T-helper 2 cell (primary cell): Measurements from ENCODE around the gene CDC37L1.

Source experiments
- DNase-seq, 5 experiments: peaks; one replicate each; pipeline versions ENCODE4 v3.0.0 to v3.0.0-alpha.2; 2012 to 2022

Gene CDC37L1

DNA sequence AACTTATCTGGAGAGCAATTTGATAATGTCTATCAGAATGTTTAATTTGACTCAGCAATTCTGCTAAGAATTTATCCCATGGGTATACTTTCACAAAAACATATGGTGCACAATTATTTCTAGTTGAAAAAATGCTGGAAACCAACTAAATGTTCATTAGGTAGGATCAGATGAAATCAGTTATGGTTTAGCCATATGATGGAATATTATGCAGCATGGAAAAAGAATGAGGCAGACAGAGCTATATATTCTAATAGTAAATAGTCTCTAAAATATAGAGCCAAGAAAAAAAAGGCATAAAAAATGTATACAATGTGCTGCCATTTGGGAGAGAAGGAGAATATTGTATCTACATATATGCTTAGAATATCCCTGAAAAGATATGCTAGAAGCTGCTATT is 9.5 kb upstream of the CDC37L1 start:
- no peak for DNase-seq

DNA sequence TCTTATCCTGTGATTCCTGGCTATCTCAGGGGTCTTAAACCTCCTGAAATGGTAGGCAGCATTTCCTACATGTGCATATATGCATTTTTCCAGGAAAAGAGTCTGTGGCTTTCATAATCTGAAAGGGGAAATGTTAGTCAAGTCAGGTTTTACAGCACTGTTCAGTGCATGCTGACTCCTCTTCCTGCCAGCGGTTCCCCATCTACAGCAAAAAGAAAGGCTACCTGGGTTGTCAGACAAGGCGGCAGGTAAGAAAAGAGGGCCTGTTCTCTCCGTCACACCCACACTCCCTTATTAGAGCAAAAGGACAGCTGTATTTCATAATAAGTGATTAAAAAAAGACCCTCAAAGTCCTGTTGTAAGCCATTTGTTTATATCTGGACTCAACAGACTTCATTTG is 8.8 kb upstream of the CDC37L1 start:
- DNase-seq: no peak

DNA sequence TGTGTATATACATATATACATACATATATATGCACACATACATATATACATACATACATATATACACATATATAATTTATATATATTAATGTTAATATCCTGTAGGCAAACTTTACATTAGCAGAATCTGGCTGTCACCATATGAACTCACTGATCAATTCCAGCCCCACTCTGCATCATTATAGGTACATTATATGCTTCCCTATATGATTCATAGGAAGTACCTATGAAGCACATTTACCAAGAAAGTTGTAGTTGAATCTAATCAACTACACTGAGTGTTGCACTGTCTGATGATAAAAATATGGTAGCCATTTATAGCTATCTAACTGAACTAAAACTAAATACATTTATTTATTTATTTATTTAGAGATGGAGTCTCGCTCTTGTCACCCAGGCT is 7.6 kb upstream of the CDC37L1 start:
- DNase-seq: no peak

DNA sequence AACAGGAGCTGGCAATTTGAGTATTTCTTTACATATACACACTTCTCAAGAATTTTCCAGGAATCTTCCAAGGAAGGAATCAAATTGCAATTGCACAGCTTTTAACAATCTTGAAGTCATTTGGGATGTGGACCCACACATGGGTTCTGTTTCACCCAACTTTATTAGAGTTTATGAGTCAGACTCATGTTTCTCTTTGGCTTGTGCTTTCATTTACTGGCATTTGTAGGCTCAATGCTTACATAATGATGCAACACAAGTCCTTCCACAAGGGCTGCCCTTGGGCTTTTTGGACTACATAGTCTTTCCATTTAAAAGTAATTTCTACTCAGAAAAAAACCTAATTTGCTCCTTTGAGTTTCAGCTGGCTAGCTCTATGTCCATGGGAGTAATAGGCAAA is 4.6 kb upstream of the CDC37L1 start:
- no peak for DNase-seq

DNA sequence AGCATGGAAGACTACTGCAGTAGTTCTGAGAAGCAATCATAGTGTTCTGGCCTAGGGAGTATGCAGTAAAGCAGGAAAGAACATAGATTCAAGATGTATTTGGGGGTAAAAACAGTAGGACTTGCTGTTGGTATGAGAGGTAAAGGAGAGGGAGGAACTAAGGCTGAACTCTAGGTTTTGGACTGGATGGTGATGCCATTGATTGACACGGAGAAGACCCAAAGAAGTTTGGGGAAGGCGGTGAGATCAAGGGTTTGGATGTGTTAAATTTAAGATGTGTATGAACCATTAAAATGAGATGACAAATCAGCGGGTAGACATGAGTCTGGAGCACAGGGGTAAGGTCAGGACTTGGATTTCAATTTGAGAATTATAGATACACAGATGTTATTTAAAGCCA is 2.0 kb upstream of the CDC37L1 start:
- DNase-seq: no peak

DNA sequence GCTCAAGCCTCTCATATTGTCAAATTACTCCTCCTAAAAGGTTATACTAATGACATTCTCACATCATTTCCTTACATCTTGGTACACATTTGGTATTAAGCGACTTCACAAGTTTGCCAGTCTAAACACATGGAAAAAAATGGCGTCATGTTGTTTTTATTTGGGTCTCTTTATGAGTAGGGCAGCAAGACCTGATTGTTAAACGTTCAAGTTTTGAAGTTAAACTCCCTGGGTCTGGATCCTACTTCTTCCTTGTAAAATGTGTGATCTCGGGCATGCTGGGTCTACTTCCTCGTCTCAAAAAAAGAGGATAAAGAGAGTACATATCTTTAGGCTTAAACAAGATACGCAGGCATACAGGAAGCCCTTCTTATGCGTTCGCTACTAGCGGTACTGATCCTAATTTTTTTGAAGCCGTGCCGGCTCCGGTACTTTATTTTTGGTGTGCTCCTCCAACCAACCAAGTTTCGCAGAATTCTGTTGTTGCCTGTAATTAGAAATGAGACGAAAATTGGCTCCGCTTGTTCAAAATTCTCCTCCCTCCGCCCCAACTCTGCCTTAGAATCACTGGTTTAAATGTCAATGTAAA is 596 bp upstream of the CDC37L1 start:
- peak in 2 of 5 experiments; percentile 9 to 64 for DNase-seq

DNA sequence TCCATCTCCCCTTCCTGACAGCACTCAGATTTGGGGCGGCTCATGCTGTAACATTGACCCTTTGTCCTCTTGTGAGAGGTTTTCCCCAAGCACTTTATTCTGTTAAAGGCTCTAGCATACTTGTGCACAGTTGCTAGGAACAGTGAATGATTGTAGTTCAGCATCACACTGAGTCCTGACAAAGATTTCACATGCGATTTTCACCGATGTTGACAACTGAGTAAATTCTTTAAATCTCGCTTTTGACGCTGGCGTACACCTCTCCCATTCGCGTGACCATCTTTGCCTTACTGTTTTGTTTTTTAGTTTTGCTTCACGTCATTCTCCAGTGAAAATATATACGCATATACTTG is 780 bp downstream of the CDC37L1 start:
- peak in 1 of 5 experiments; percentile 49 for DNase-seq

DNA sequence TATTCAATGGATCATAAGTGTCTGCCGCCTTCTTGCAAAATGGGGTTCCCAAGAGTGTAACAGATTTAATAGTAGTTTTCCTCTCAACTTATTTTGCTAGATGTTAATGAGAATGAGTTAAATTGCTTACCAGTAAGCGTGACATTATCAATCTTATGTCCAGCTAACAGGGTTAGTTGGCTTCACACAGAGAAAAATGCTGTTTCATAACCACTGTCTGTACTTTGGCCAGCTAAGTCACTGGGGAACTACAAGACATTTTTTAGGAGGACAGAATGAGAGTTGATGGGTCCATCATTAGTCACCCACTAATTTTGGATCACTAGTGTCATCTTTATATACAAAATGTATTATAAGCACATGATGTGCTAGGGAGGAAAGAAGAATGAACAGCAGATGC is 1.4 kb downstream of the CDC37L1 start:
- no peak for DNase-seq

DNA sequence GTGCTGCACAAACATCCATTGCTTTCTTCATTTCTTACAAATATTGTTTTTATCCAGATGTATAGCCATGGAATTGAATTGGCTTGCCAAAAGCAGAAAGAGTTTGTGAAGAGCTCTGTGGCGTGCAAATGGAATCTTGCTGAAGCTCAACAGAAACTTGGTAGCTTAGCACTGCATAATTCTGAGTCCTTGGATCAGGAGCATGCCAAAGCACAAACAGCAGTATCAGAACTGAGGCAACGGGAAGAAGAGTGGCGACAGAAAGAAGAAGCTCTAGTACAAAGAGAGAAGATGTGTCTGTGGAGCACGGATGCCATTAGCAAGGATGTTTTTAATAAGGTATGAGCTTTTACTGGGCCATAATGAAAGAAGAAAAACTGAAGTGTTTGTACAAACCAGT is 5.5 kb downstream of the CDC37L1 start:
- DNase-seq: no peak

DNA sequence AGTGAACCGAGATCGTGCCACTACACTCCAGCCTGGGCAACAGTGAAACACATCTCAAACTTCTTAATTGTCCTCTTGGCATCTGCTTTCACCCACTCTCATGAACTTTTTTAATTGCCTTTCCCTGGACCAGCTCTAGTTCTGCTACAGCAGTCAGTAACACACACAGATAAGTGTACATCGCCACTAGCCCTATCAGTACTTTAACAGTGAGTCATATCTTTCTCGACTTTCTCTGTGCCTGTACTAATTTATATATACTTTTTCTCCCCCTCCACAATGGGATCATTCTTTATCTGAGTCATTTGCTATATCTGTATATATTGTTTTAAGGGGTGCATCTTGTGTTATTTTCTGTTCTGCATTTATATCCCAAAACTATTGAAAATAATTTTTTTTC is 6.7 kb downstream of the CDC37L1 start:
- no peak for DNase-seq

DNA sequence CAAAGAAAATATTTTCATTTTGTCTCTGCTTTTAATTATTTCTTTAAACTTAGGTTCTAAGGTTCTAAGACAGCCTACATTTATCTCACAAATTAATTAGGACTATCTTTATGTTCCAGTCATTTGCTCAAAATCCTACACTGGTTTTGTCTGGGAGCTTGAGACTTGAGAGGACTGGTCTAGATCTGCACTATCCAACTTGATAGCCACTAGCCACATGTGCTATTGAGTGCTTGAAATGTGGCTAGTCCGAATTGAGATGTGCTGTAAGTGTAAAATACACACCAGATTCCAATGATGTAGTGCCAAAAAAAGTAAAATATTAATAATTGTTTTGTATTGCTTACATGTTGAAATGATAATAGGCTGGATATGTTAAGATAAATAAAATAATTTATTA is 7.2 kb downstream of the CDC37L1 start:
- no peak for DNase-seq

DNA sequence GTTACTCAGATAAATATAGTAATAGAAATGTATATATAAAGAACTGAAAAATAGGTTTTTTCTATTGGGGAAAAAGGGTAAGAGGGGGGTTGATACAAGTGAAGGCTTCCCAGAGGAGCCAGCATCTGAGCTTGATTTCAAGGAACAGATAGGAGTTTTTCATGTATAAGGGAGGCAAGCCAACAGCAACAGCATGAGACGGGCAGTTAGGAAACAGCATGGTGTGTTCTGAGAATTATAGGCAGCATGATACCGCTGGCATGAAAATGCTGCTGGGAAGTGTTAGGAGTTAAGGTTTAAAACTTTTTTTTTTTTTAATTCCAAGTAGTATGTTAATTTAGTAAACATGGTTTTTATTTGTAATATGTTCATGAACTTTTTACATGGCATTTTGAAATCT is 9.7 kb downstream of the CDC37L1 start:
- no peak for DNase-seq

DNA sequence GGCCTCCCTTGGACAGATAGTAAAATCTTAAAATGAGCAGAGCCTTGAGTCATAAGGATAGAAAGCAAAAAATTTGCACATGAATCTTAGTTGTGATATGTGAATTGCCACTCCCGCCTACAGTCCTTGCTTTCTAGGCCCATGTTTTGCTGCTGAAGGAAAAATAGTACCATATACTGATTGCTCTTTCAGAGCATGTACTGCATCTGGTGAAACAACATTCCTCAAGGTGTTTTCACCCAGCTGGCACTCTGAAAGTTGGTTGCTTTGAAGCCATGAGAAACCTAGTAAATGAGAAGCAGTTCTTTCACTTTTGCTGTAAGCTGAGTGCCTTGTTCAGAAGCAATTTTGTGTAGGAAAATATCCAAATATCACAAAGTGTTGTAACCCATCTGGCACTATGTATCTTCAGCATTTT is 10.3 kb downstream of the CDC37L1 start:
- peak in 1 of 5 experiments; percentile 62 for DNase-seq

DNA sequence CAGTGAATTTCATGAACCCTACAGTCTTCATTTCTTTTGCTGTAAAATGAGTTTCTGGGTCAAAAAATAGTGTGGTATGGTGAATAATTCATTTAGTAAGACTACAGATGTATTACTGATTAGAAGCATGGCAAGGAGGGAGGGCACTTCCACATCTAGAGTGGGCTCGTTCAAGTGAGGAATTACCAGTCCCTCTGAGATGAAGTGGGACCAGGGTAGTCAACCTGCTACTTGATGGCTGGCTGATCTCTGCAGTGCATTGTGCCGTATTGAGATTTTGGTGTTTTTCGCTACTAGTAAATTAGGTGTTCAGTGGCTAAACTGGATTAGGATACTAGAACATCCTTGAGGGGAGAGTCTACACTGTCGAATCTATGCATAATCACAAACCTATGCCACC is 10.8 kb downstream of the CDC37L1 start:
- no peak for DNase-seq

DNA sequence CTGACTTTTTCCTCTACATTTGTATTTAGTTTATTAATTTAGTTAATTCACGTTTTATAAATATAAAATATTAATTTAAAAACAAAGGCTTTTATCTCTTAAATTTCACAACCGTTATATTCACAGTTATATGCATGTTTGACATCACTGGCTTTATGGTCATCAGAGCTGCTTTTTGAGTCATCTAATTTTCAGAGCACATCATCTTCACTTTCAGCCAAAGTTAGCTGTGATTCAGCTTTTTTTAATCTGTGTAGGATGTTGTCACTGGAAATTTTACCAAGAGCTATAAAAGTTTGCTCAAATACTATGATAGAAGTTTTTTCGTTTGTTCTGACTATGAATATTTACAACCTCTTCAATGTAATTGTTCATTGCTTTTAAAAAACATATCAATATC is 12.4 kb downstream of the CDC37L1 start:
- no peak for DNase-seq

DNA sequence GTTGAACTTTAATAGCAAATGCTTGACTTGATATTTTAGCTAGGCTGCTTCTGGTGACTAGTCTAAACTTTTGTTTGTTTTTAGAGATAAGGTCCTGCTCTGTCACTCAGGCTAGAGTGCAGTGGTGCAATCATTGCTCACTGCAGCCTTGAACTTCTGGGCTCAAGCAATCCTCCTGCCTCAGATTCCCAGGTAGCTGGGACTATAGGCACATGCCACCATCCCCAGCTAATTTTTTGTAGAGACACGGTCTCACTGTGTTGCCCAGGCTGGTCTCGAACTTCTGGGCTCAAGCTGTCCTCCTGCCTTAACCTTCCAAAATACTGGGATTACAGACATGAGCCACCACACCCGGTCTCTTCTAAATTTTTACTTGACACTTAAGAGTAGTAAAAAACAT is 20.7 kb downstream of the CDC37L1 start:
- DNase-seq: no peak

DNA sequence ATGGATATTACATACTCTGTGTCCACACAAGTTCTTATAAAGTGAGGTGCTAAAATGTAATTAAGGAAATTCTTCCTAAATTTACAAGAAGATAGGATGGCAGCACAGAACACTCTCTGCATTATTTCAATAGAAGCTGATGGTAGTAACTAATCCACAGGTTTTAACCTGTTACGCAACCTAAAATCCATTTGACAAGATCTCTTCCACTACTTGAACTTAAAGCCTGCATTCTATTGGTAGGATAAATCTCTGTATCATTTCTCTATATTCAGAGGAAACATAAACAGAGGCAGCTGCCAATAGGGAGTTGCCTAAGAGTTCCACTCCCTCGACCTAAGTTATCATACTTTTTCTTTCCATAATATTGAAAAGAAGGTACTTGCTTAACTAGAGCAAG is 21.6 kb downstream of the CDC37L1 start:
- DNase-seq: no peak

DNA sequence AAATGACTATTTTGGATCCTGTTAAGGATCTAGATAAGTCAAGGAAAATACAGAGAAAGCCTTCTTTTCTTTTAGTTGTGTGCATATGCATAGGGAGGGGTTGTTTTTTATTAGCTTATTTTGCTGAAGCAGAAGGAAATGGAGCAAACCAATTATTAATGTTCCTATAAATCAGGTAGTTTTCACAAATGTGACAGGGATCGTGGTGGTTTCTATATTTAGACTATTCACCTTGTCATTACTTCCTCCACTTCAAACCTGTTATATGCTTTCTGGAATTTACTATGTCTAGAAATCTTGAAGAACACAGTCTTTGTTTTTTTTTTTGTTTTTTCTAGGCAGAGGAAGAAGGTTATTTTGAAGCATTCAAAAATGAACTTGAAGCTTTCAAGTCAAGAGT is 22.2 kb downstream of the CDC37L1 start:
- no peak for DNase-seq

DNA sequence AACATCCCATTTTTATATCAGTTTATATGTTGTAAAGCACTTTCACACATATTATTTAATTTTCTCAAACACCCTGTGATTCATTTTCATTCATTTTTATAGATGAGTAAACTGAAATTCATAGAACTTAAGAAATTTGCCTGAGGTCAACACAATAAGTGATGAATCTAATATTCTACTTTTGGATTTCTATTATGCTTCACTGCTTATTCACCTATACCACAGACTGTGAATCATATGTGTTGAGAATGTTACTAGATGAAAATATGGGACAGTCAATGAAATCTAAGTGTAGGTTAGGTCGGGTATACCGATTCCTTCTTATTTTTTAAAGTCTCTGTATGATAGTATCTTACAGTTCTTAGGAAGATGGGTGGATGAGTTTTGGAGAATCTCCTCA is 24.8 kb downstream of the CDC37L1 start:
- no peak for DNase-seq

DNA sequence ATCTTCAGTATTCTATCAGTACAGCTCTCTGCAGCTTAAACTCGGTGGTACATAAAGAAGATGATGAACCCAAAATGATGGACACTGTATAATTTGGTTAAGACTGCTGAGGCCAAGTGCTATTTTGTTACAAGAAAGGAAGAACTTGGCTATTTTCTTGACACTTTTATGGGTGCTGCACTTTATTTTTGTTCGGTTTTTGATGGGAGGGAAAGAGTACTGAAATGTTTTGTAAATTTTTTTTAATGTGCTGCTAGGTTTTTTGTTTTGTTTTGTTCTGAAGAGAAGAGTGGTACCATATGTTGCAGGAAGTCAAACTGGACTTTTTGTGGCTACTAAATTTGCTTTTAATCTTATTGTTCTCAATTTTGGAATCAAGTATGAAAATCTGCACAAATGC is 26.7 kb downstream of the CDC37L1 start:
- DNase-seq: no peak

DNA sequence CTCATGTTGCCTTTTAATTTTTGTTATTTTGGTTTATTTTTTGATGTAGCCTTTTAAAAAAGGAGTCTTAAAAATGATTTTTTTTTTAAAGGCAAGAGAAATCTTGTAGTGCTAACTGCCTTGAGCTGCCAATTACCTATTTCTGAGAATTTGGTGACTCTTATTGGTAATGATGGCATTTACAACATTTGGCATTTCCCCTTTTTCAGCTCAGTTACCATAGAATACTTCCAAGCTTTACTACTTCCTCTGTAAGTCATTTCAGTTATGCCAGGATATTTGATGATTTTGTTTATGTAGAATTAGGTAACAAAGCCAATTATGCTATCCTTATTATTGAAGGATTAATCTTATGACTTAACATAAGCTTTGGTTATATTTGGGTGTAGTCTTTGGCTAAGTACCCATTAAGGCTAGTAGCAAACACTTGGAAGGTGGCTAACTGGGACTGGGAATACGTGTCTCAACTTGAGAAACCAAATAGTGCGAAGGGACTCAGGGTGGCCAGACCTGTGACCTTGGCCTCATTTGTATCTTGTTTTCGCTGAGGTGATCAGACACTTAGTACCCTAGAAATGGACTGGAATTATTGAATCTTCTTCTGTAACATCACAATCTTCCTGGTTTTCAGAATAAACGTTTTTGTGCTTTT is 27.7 kb downstream of the CDC37L1 start:
- no peak for DNase-seq

DNA sequence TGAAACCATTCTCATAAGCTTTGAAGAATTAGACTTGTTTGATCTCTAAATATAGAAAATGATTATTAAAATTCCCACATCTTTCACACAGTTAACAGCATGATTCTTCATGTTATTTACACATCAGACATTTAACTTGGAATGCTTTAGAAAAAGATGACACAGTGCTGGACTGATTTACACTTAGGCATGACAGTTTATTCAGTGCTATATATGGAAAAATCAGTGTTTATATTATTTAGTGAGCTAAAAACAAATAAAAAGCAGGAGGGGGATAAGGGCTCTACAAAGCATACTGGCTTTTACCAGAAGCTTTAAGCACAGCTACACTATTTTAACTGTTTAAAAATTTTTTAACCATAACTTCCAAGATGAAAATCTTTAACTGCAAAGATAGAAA is 30.0 kb downstream of the CDC37L1 start:
- DNase-seq: no peak

DNA sequence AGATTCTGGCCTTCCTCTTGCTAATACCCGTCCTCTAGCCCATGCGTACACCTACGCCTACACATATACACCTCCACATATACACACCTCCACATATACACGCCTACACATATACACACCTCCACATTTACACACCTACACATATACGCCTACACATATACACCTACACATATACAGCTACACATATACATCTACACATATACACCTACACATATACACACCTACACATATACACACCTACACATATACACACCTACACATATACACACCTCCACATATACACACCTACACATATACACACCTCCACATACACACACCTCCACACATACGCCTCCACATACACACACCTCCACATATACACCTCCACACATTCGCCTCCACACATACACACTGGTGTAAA is 34.5 kb downstream of the CDC37L1 start:
- DNase-seq: no peak

DNA sequence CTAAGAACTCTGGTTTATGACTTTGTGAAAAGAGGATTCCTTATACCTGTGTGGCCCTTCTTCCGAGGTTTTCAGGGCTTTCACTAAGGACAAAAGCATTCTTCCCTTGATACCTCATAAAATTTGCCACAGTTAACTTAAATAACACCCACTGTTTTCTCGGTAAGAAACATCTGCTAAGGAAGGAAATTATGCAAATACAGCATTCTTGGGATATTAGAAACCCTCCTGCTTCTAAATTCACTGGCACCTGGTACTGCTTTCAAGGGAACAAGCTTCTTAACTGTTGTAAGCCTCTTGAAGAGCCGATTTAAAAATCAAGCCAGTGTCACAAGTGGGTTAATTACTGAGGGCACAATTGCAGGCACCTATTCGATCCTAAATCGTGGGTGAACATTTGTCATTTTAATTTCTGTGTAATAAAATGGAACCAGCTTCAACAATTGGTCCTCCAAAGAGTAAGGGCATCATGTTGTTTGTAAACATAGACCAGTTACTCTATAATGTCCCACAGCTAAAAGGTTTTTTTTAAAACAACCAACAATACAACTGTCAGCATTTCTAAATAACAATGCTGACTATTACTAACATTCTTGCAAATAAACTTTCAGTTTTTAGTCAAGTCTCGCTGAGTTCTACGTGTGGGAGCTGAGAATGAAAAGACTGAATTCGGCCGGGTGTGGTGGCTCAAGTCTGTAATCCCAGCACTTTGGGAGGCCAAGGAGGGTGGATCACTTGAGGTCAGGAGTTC is 35.1 kb downstream of the CDC37L1 start:
- DNase-seq: no peak

DNA sequence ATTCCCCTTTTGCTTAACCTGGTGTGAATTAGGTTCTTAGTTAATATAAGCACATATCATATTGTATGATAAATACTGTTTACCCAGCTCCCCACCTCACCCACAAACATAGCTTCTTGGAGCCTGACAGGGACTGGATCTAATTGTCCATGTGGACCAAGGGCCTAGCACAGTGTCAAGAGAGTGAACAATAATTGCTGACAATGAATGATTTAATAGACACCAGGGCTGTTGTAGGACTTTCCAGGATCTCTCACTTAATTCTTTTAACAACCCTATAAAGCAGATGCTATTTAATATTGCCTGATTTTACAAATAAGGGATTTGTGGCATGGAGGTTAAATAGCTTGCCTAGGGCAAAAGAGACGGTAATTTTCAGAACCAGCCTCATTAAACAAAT is 36.8 kb downstream of the CDC37L1 start:
- DNase-seq: no peak
